RKO (cell line): ENCODE results near the gene LMLN.
"Not testable (repeated sequence)": the region's sequence is repeated elsewhere in the genome, so short reads cannot be mapped to it uniquely, and the experiment has no call there.

Source experiments
- DNase-seq: peaks from one replicate; pipeline ENCODE4 v3.0.0-alpha.2; 2016; ENCODE audit warnings: low spot score

The LMLN gene

DNA sequence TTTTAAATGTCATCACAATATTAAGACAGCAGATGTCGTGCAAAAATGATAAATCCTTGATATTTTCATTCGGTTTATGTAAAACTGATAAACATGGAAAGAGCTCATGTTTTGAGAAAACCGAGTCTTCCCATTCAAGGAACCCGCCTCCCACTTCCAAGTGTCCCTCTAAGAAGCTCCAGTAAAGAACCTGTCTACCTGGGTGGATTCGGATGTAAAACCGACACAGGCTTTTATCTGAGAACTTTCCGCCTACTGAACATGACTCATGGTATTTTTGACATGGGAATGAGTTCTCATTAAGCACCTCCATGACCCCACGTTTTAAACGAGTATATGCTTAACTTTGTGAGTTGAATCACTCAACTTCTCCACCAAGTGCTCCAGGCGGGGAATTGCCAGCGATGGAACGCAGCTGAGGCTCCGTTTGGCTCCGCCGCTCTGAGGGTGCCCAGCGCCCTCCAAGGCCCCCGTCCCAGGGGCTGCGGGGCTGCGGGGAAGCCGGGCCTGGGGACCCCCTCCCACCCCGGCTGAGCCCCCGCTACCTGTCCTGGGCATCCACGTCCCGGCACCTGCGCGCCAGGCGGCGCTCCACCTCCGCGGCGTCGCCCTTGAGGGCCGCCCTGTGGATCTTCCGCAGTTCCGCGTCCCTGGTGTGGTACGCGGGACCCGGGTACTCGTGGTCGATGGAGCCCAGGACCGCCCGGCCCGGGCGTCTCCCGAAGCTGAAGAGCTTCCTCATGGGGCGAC, 119.9 kb downstream of the LMLN start:
- DNase-seq: peak; percentile 23

DNA sequence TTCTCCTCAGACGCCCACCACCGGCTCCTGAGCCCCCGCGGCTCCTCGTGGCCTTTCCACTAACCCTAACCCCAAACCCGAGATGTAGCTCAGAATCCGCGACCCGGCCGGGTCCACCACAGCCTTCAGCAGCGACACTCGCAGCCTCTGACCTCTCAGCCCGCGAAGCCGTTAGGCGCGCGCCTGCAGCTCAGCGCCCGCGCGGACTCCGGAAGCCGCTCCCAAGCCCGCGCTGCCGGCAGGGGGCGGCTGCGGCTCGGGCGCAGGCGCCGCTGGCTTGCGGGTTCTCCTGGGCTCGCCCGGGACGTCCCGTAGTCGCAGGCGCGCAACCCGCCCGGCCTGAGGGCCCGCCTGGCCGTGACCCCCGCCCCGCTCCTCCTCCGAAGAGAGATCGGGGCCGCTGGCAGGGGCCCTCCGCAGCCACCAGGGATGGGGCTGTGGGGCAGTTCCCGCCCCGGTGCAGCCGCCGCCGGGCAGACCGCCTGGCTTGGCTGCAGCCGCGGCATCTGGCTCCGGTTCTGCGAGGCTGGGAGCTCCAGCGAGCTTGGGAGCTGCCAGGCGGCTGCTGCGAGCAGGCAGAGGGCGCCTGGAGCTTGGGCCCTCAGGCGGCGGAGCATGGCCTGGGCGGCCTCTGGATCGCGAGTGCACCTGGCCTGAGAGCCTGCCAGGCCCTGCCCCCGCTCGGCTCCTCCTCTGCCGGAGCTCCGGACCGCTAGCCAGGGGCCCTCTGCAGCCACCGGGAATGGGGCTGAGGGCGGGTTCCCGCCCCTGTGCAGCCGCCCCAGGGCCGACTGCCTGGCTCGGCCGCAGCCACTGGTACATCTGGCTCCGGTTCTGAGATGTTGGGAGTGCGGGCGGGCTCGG, 120.7 kb downstream of the LMLN start:
- peak; percentile 80 for DNase-seq

DNA sequence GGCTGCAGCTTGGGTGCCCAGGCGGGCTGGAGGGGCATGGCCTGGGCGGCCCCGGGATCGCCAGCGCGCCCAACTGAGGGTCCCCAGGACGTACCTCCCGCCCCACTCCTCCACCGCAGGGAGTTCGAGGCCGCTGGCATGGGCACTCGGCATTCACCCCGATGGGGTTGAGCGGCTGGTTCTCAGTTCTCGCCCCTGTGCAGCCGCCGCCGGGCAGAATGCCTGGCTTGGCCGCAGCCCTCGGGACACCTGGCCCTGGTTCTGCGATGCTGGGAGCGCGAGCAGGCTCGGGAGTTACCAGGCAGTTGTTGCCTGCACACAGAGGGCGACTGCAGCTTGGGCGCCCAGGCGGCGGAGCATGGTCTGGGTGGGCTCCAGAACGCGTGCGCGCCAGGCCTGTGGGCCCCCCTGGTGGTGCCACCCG, 121.4 kb downstream of the LMLN start:
- DNase-seq: no peak

DNA sequence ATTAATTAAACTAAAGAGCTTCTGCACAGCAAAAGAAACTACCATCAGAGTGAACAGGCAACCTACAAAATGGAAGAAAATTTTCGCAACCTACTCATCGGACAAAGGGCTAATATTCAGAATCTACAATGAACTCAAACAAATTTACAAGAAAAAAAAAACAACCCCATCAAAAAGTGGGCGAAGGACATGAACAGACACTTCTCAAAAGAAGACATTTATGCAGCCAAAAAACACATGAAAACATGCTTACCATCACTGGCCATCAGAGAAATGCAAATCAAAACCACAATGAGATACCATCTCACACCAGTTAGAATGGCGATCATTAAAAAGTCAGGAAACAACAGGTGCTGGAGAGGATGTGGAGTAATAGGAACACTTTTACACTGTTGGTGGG, 122.2 kb downstream of the LMLN start:
- not testable (repeated sequence) for DNase-seq

DNA sequence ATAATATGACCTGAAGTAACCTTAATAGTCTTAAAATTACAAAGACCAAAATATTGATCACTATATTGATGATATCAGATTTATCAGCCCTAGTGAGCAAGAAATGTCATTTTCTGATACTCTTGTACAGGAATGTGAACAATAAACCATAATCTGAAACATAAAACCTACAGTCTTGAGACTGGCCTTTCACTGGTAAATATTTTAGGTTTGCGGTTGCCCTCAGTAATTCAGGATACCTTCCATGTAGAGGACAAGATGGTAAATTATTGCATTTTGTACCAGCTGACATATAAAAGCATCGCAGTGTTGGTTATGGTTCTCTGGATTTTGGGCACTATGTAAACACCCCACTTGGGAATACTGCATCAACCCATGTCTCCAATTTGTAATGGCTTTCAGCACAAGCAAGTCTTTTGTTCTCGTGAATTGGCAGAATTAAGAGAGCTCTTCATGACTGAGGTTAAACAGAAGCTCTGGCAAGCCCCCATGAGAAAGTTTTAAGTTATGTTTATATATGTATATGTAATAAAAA, 128.5 kb downstream of the LMLN start:
- DNase-seq: no peak

DNA sequence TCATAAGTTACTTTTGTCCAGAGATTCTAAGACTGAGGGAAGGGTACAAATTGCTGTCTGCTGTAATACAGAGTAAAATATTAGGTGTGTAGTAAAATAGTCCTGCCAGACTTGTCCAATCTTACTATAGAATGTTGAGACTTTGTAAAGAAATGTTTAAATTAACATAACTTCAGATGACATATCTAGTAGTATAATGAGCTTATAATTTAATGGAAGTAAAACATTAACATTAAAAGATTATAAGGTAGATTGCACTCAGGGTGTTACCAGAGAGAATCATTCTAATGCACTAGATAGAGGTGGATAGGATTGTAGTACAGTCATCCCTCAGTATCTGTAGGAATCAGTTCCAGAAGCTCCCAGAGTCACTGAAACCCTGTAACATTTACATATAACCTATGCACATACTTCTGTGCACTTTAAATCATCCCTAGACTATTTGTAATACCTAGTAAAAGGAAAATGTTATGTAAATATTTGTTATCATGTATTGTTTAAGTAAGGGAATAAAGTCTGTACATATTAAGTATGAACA, 130.8 kb downstream of the LMLN start:
- no peak for DNase-seq

DNA sequence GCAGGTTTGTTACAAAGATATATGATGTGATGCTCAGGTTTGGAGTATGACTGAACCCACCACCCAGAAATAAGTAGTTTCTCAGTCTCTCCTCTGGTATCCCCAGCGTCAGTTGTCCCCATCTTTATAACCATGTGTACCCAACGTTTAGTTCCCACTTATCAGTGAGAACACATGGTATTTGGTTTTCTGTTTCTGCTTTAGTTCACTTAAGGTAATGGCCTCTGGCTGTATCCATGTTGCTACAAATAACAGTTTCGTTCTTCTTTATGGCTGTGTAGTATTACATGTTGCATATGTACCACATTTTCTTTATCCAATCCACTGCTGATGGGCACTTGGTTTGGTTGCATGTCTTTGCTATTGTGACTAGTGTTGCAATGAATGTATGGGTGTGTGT, 132.3 kb downstream of the LMLN start:
- DNase-seq: no peak

DNA sequence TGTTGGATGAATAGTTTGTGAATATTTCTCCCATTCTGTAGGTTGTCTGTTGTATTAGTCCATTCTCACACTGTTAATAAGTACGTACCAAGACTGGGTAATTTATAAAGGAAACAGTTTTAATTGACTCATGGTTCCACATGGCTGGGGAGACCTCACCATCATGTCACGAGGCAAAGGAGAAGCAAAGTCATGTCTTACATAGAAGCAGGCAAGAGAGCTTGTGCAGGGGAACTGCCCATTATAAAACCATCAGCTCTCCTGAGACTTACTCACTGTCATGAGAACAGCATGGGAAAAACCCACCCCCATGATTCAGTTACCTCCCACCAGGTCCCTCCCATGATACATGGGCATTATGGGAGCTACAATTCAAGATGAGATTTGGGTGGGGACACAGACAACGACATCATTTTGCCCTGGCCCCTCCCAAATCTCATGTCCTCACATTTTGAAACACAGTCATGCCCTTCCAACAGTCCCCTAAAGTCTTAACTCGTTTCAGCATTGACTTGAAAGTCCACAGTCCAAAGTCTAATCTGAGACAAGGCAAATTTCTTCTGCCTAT, 133.2 kb downstream of the LMLN start:
- no peak for DNase-seq
